Muscle layer of colon (tissue), 2 donors: Measurements from ENCODE around the gene SPR.

Experiments
- H3K27ac ChIP-seq: one replicate; pipeline ENCODE4 v1.7.0; 2013; ENCODE audit warnings: low read depth, mild to moderate bottlenecking, low read length, moderate library complexity
- H3K27me3 ChIP-seq, 2 donors: one replicate each; pipeline ENCODE4 v1.7.0; 2013; ENCODE audit warnings: low read length in 2 of 2, mild to moderate bottlenecking in 2 of 2; ENCODE audit not compliant: insufficient read depth in 2 of 2, control insufficient read depth in 1 of 2
- H3K36me3 ChIP-seq: one replicate; pipeline ENCODE4 v1.7.0; 2013; ENCODE audit warnings: mild to moderate bottlenecking, low read length; ENCODE audit not compliant: insufficient read depth
- H3K4me1 ChIP-seq: one replicate; pipeline ENCODE4 v1.7.0; 2013; ENCODE audit warnings: mild to moderate bottlenecking, low read length; ENCODE audit not compliant: insufficient read depth
- H3K4me3 ChIP-seq, 2 donors: one replicate each; pipeline ENCODE4 v1.7.0; 2013; ENCODE audit warnings: low read length in 2 of 2, low read depth in 1 of 2, mild to moderate bottlenecking in 1 of 2, moderate library complexity in 1 of 2
- H3K9ac ChIP-seq: one replicate; pipeline ENCODE4 v1.7.0; 2013; ENCODE audit warnings: low read length
- H3K9me3 ChIP-seq: one replicate; pipeline ENCODE4 v1.7.0; 2013; ENCODE audit warnings: mild to moderate bottlenecking, low read length
- donor health status: abdominal sarcoma.
- donor health status: Adenocarcinoma of cecum.

SPR gene

GRCh38 chr2:72891091-72891818 is 4.0 kb downstream of the SPR start:
- no peak overlapping the region for H3K27ac ChIP-seq
- H3K9me3 ChIP-seq = no peaks in the 10 kb centered on the region
- H3K9ac ChIP-seq = no peak overlapping the region
- peaks cover 23% of the 10 kb centered on the region for H3K4me1 ChIP-seq
- no peak overlapping the region for H3K4me3 ChIP-seq
- H3K36me3 ChIP-seq = peaks cover 17% of the 10 kb centered on the region
- H3K27me3 ChIP-seq = peaks cover 0 to 25% of the 10 kb centered on the region in 2 donors

DNA sequence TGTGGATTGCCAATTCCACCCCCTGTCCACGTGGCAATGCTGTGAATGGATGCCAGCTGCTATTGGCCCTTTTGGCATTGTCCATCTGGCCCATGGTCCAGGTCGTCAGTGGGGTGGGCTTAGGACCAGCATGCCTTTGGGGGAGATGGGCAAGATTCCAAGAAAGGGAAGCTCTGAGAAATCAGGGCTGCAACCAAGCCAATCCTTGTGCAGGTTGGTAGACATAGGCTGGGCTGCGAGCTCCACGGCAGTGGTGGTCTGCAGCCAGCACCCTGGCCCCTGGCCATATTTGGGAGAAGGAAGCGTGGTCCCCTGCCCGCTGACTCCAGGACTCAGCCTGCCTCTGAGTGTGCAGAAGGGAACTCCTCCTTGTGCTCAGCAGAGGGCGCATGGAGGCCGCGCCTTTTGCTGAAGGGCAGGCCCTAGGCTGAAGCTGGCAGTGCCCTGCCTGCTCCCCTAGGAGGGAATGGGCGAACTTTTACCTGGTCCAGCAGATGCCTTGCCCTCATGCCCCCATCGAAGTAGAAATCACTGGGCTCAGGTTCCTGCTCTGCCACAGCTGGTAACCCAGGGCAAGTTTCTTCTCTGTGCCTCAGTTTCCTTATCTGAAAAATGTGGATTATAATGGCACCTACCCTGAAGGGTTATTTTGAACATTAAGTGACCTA is 5.4 kb downstream of the SPR start:
- Histone ChIP-seq H3K27me3 (peaks cover 0 to 31% of the 10 kb centered on the region in 2 donors), H3K27ac (no peak overlapping the region), H3K9me3 (no peaks in the 10 kb centered on the region), H3K9ac (no peak overlapping the region), H3K4me3 (no peak overlapping the region), H3K36me3 (peaks cover 17% of the 10 kb centered on the region), H3K4me1 (peaks cover 19% of the 10 kb centered on the region)

DNA sequence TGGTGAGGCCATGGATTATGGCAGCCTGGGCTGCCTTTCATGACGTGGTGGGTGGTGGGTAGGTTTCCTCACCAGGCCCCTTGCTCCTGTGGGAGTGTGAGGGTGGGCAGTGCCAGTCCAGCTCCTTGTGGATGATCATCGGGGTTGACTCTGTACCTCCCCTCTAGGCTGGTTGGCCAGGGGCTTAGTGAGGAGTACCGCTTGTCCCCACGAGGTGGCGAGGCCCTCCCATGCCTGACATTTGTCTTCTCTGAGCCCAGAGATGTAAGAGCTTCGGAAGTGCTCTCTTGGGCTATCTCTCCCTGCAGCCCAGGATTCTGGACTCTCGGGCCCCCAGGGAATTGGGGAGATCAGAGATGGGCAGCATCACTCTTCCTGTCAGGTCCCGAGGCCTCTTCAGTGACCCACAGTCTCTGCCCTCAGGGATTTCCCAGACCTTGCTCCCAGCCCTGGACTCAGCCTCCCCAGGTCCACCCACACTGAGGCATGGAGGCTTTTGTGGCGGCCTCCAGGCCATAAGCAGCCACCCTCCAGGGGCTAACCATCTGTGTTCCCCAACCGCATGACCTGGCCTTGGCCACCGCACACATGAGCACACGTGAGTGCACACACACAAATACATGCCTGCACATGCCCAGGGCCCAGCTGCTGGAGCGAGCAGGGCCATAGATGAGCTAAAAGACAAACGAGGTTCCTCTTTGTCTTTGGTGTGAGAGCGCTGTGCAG is 6.5 kb downstream of the SPR start:
- peaks cover 0 to 31% of the 10 kb centered on the region in 2 donors for H3K27me3 ChIP-seq
- no peaks in the 10 kb centered on the region for H3K9me3 ChIP-seq
- no peak overlapping the region for H3K4me3 ChIP-seq
- H3K36me3 ChIP-seq = peaks cover 17% of the 10 kb centered on the region
- H3K4me1 ChIP-seq = peaks cover 9% of the 10 kb centered on the region
- no peak overlapping the region for H3K27ac ChIP-seq
- no peak overlapping the region for H3K9ac ChIP-seq

DNA sequence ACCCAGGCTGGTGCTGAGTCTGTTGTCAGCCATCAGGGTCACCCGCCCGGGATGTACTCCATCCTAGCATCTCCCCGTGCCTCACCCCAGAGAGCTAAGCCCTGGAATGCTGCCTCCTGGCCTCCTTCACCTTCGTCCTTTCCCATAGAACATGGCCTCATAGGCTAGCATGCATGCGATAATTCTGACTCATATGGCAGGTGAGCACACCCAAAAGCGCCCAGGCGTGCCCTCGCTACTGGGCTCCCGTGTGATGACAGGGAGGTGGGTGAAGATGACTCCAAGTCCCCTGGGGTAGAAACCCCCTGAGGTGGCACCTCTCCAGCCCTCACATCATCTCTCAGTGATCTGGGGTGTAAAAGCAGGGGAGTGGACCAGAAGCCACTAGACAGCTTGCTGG is 7.3 kb downstream of the SPR start:
- Histone ChIP-seq H3K9me3 (no peaks in the 10 kb centered on the region), H3K27ac (no peak overlapping the region), H3K27me3 (peaks cover 0 to 31% of the 10 kb centered on the region in 2 donors), H3K4me3 (no peak overlapping the region), H3K4me1 (peaks cover 4% of the 10 kb centered on the region), H3K9ac (no peak overlapping the region), H3K36me3 (peaks cover 17% of the 10 kb centered on the region)

DNA sequence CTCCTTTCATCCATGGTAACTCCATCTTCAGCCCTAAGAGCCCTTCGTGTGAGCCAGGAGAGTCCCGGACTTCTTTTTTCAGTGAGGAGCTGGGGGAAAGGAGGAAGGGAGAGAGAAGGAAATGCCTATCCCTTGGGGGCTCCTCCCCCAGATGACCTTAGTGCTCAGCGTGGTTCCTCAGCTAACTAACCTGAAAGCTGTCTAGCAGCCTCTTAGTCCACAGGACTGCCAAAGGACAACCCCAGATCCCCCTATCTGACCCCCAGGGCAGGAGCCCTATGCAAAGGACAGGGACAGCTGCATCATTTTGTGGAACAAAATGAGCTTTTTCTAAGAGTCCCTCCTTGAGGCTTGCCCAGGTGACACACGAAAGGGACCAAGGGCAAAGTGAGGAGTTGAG is 7.9 kb downstream of the SPR start:
- Histone ChIP-seq H3K27ac (no peak overlapping the region), H3K4me3 (no peak overlapping the region), H3K36me3 (peaks cover 17% of the 10 kb centered on the region), H3K4me1 (no peaks in the 10 kb centered on the region), H3K27me3 (peaks cover 0 to 31% of the 10 kb centered on the region in 2 donors), H3K9ac (no peak overlapping the region), H3K9me3 (no peaks in the 10 kb centered on the region)

DNA sequence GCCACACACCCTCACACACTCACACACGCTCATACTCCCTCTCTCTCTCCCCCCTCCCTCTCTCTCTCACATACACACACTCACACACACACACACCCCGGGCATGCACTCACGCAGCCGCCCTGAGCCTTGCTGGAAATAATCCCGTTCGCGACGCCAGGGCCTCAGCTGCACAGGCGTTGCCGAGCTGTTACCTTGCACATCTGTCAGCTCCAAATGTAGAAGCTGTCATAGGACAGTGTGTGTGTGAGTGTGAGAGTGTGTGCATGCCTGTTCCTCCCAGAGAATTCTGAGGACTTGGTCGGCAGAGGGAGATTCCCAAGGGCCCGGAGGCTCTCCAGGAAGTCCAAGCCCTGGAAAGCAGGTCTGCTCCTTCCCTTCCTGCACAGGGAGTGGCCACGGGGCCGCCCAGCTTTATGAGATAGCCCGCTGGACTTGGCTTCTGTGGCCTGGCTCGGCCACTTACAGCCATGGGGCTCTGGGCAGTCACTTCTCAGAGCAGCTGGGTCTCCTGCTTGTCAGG is 8.6 kb downstream of the SPR start:
- no peak overlapping the region for H3K27ac ChIP-seq
- no peaks in the 10 kb centered on the region for H3K4me1 ChIP-seq
- H3K27me3 ChIP-seq = peaks cover 0 to 31% of the 10 kb centered on the region in 2 donors
- H3K9me3 ChIP-seq = no peaks in the 10 kb centered on the region
- peaks cover 17% of the 10 kb centered on the region for H3K36me3 ChIP-seq
- H3K4me3 ChIP-seq = no peak overlapping the region
- no peak overlapping the region for H3K9ac ChIP-seq

- peaks cover 11% of the 10 kb centered on the region for H3K36me3 ChIP-seq
- no peak overlapping the region for H3K9ac ChIP-seq
- no peaks in the 10 kb centered on the region for H3K4me1 ChIP-seq
- no peak overlapping the region for H3K4me3 ChIP-seq
- H3K27ac ChIP-seq = no peak overlapping the region
- H3K27me3 ChIP-seq = peaks cover 0 to 31% of the 10 kb centered on the region in 2 donors
- no peaks in the 10 kb centered on the region for H3K9me3 ChIP-seq
These were observed 9.2 kb downstream of the SPR start for GRCh38 chr2:72896446-72896845.

GRCh38 chr2:72897785-72898584 is 10.8 kb downstream of the SPR start:
- H3K27me3 ChIP-seq = peaks cover 0 to 31% of the 10 kb centered on the region in 2 donors

GRCh38 chr2:72898585-72898906 is 11.3 kb downstream of the SPR start:
- no peak overlapping the region for H3K27ac ChIP-seq
- H3K36me3 ChIP-seq = no peaks in the 10 kb centered on the region
- H3K4me3 ChIP-seq = no peak overlapping the region
- H3K27me3 ChIP-seq = peaks cover 0 to 28% of the 10 kb centered on the region in 2 donors
- no peak overlapping the region for H3K9ac ChIP-seq
- H3K4me1 ChIP-seq = no peaks in the 10 kb centered on the region
- no peaks in the 10 kb centered on the region for H3K9me3 ChIP-seq

More at GRCh38 chr2:72897785-72898584, 10.8 kb downstream of the SPR start:
- Histone ChIP-seq H3K36me3 (no peaks in the 10 kb centered on the region), H3K4me1 (no peaks in the 10 kb centered on the region), H3K27ac (no peak overlapping the region), H3K4me3 (no peak overlapping the region), H3K9me3 (no peaks in the 10 kb centered on the region), H3K9ac (no peak overlapping the region)

- Histone ChIP-seq H3K4me3 (no peak overlapping the region), H3K27me3 (peaks cover 0 to 11% of the 10 kb centered on the region in 2 donors), H3K27ac (no peak overlapping the region), H3K9me3 (no peaks in the 10 kb centered on the region), H3K4me1 (no peaks in the 10 kb centered on the region), H3K9ac (no peak overlapping the region), H3K36me3 (no peaks in the 10 kb centered on the region)
These were observed 13.1 kb downstream of the SPR start for GRCh38 chr2:72900191-72900825.
